Left colon (tissue), 2 donors: Measurements from ENCODE around the gene EGLN3. TPM values are rescaled to one million over a fixed set of nuclear protein-coding genes. Genes with fewer than 3 reads are reported as not detected.
"Not testable (repeated sequence)": the region's sequence is repeated elsewhere in the genome, so short reads cannot be mapped to it uniquely, and the experiment has no call there.

Source experiments
- ATAC-seq: fragments of 200-7000 bp; cut with Tn5 transposase; one replicate; pipeline ENCODE4 v1.9.1; 2020; ENCODE audit warnings: mild to moderate bottlenecking, moderate library complexity
- DNase-seq, 2 donors: peaks; one replicate each; pipeline ENCODE4 v3.0.0-alpha.2; 2020
- intact Hi-C, 2 donors: fragments of 100-400 bp; cut with DNase I in 1 of 2; cut with micrococcal nuclease in 1 of 2; formaldehyde crosslinking; loops; one replicate each; pipeline versions ENCODE4 v1.11.2 to v1.14.0; 2022; cut with DNase I, micrococcal nuclease
- long read RNA-seq: library from polyadenylated mRNA; unstranded; transcript quantifications from one replicate; pipeline ENCODE4 v2.0.0, GENCODE V29; 2021
- total RNA-seq, 2 donors: library from RNA; stranded (reverse); fragmentation: NEBNext Ultra II Directional; extraction: Animal tissue kit (Norgen Biotek cat#: 25700); gene quantifications; one replicate each; pipeline ENCODE4 v1.2.1, GENCODE V29; 2021
- donor health status: DM: no; HTN: no; CAD: no.
- donor health status: DM: yes; HTN: yes; CAD: no.

Gene EGLN3
- 100 to 1,000 TPM in 1 of 2 donors, 10 to 100 TPM in 1; 29.5 to 161 TPM for total RNA-seq
- long read RNA-seq, transcript EGLN3-201 (5 exons, 2,709 nt): major isoform, 35 of 44 reads
- long read RNA-seq, partial matches to known transcripts: 2 of 44 reads
- long read RNA-seq, other reads (novel, unspliced or antisense): 6 of 44 reads

- peak; percentile 92 for ATAC-seq
- intact Hi-C loops: no loop called here
Observed at GRCh38 chr14:33950320-33951182, at the start of gene EGLN3. TSS of gene EGLN3 (minus strand) at chr14:33951074. CDS start at chr14:33950752, 322 bp downstream.

GRCh38 chr14:34000396-34000795 is 49.5 kb upstream of the EGLN3 start:
- DNase-seq (no peak), ATAC-seq (no peak)
- intact Hi-C loops: no loop called here

More at GRCh38 chr14:33950320-33951182, at the start of gene EGLN3:
- DNase-seq: peak; percentile 91 to 92

GRCh38 chr14:33999771-34000291 is 49.0 kb upstream of the EGLN3 start:
- no peak for DNase-seq

GRCh38 chr14:33997611-33998010 is 46.7 kb upstream of the EGLN3 start:
- intact Hi-C loops: no loop called here
- no peak for ATAC-seq

More at GRCh38 chr14:33999771-34000291, 49.0 kb upstream of the EGLN3 start:
- intact Hi-C loops: no loop called here
- no peak for ATAC-seq

GRCh38 chr14:33996462-33996861 is 45.6 kb upstream of the EGLN3 start:
- DNase-seq (no peak), ATAC-seq (no peak)
- intact Hi-C loops: no loop called here

More at GRCh38 chr14:33997611-33998010, 46.7 kb upstream of the EGLN3 start:
- no peak for DNase-seq

GRCh38 chr14:33993246-33993645 is 42.4 kb upstream of the EGLN3 start:
- no peak for DNase-seq
- intact Hi-C loops: no loop called here
- peak; percentile 42 for ATAC-seq

- no peak for ATAC-seq
- DNase-seq: no peak
- intact Hi-C loops: no loop called here
Observed at GRCh38 chr14:33992274-33993007, 41.6 kb upstream of the EGLN3 start.

GRCh38 chr14:33990790-33991189 is 39.9 kb upstream of the EGLN3 start:
- no peak for ATAC-seq
- intact Hi-C loops: no loop called here
- no peak for DNase-seq

- no peak for DNase-seq
- ATAC-seq: no peak
- intact Hi-C loops: no loop called here
Observed at GRCh38 chr14:33987565-33988080, 36.7 kb upstream of the EGLN3 start.

GRCh38 chr14:33986804-33987203 is 35.9 kb upstream of the EGLN3 start:
- no peak for DNase-seq
- intact Hi-C loops: no loop called here
- ATAC-seq: no peak

GRCh38 chr14:33985242-33985641 is 34.4 kb upstream of the EGLN3 start:
- intact Hi-C loops: no loop called here
- ATAC-seq (no peak), DNase-seq (no peak)

GRCh38 chr14:33979613-33980276 is 28.9 kb upstream of the EGLN3 start:
- ATAC-seq (no peak), DNase-seq (no peak)
- intact Hi-C loops: no loop called here

GRCh38 chr14:33978892-33979612 is 28.2 kb upstream of the EGLN3 start:
- no peak for DNase-seq
- no peak for ATAC-seq
- intact Hi-C loops: no loop called here

- no peak for ATAC-seq
- intact Hi-C loops: no loop called here
Observed at GRCh38 chr14:33972583-33973081, 21.8 kb upstream of the EGLN3 start.

GRCh38 chr14:33969846-33970245 is 19.0 kb upstream of the EGLN3 start:
- DNase-seq, intact Hi-C loops, ATAC-seq: not testable (repeated sequence)

More at GRCh38 chr14:33972583-33973081, 21.8 kb upstream of the EGLN3 start:
- DNase-seq: no peak

- intact Hi-C loops: no loop called here
- no peak for ATAC-seq
Observed at GRCh38 chr14:33968722-33969121, 17.8 kb upstream of the EGLN3 start.

GRCh38 chr14:33967138-33967537 is 16.3 kb upstream of the EGLN3 start:
- intact Hi-C loops: no loop called here
- DNase-seq: no peak

More at GRCh38 chr14:33968722-33969121, 17.8 kb upstream of the EGLN3 start:
- DNase-seq: no peak

GRCh38 chr14:33966276-33966675 is 15.4 kb upstream of the EGLN3 start:
- intact Hi-C loops: no loop called here
- no peak for DNase-seq
- ATAC-seq: no peak

More at GRCh38 chr14:33967138-33967537, 16.3 kb upstream of the EGLN3 start:
- ATAC-seq: no peak
